Measurements from ENCODE around the gene CFDP1. TPM values are rescaled to one million over a fixed set of nuclear protein-coding genes. Genes with fewer than 3 reads are reported as not detected.

Gene CFDP1
- total RNA-seq, 4 donors from 2014 or later = 42.4 to 49.5 (median 44.0) TPM

DNA sequence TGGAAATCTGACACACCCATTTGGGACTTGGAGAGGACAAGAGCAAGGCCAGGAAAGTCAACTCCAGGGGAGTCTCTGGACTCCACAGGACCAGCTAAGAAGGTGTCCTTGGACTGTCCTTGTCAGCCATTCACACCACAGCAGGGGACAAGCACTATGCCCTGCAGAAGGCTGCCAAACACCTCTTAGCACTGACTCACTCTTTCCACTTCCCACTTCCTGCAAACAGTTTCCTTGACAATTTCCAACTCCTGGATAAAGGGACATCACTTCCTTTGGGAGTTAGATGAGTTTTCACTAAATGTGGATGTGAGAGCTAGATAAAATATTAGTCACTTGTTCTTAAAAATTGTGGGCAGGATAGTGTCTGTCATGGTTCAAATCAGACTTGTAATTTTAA is 144.1 kb downstream of the CFDP1 start:
- Histone ChIP-seq H3K36me3 (peaks cover 0 to 52% (median 29%) of the 10 kb centered on the region in 4 donors), H3K4me1 (peaks cover 0 to 23% (median 11%) of the 10 kb centered on the region in 4 donors), H3K9me3 (no peaks in the 10 kb centered on the region), H3K27me3 (no peaks in the 10 kb centered on the region), H3K27ac (replicated peaks in 1 of 4) (peak overlapping the region in 1 of 4 donors; percentile 46), H3K4me3 (no peak overlapping the region)
- DNase-seq (ENCODE audit: extremely low spot score) = no peak
- TF ChIP-seq POLR2AphosphoS5 (IDR thresholded peaks at IDR 0.05) = peak in 1 of 2 donors; percentile 64
- TF ChIP-seq EP300 (IDR thresholded peaks at IDR 0.05) = no peak
- intact Hi-C loops (cut with DNase I) = no loop called here

DNA sequence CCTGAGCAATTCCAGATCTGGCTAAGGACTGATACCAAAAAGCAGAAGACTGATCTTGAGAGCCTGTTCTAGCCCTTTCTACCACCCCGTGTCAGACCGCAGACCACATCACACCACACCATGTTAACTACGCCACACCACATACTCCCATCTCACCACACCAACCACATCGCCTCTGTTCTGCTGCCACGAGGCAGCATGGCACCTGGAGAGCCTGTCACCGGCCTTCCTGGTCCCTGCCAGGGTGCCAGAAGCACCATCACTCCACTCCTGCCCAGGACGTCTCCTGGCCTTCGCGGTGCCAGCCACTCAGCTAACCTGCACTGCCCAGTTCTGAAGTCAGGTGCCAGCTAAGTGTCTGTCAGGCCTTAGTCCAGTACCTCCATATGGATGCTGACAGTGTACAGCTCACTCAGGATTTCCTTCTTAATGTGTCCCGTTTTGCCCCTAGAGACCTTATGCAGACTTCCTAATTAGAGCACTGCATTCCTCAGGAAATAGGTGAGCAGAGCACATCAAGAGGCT is 144.6 kb downstream of the CFDP1 start:
- 94% methylated on average over 10 of the region's 10 CpGs for WGBS
- Histone ChIP-seq H3K27me3 (no peaks in the 10 kb centered on the region), H3K36me3 (peaks cover 0 to 46% (median 26%) of the 10 kb centered on the region in 4 donors), H3K4me3 (no peak overlapping the region), H3K4me1 (peaks cover 0 to 23% (median 8%) of the 10 kb centered on the region in 4 donors), H3K9me3 (no peaks in the 10 kb centered on the region), H3K27ac (replicated peaks in 1 of 4) (peak overlapping the region in 3 of 4 donors; percentile 25 to 48 (median 46))
- no peak for TF ChIP-seq POLR2AphosphoS5 (IDR thresholded peaks at IDR 0.05)
- TF ChIP-seq CTCF (IDR thresholded peaks at IDR 0.05) = no peak
- TF ChIP-seq POLR2A (IDR thresholded peaks at IDR 0.05; ENCODE audit: low read depth) = no peak
- TF ChIP-seq EP300 (IDR thresholded peaks at IDR 0.05) = no peak
- no peak for DNase-seq (ENCODE audit: extremely low spot score)
- intact Hi-C loops (cut with DNase I) = no loop called here

DNA sequence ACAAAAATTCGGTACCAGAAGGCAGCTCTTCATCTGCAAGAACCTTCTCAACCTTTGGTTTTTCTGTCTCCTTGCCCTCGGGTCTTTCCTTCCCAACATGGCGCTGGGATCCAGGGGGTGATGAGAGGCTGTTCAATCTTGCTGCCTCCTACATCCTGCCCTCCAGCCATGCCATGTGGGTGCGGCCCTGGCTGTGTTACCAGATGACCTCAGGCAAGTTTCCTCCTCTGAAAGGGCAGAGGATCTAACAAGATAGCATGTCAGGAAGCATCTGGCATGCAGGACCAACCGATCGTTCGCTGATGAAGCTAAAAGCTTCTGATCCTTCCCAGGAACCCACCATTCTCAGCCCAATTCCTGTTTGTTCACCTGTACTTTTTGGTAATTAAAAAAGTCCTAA is 145.1 kb downstream of the CFDP1 start:
- Histone ChIP-seq H3K36me3 (peaks cover 0 to 42% (median 21%) of the 10 kb centered on the region in 4 donors), H3K9me3 (no peaks in the 10 kb centered on the region), H3K4me1 (peaks cover 0 to 23% (median 5%) of the 10 kb centered on the region in 4 donors), H3K27ac (replicated peaks in 1 of 4) (peak overlapping the region in 3 of 4 donors; percentile 25 to 48 (median 46)), H3K4me3 (no peak overlapping the region), H3K27me3 (no peaks in the 10 kb centered on the region)
- 93% methylated on average over 7 of the region's 7 CpGs for WGBS
- DNase-seq (ENCODE audit: extremely low spot score) = no peak
- TF ChIP-seq POLR2AphosphoS5 (IDR thresholded peaks at IDR 0.05) (no peak), CTCF (IDR thresholded peaks at IDR 0.05) (no peak), EP300 (IDR thresholded peaks at IDR 0.05) (no peak), POLR2A (IDR thresholded peaks at IDR 0.05; ENCODE audit: low read depth) (no peak)
- intact Hi-C loops (cut with DNase I) = no loop called here

DNA sequence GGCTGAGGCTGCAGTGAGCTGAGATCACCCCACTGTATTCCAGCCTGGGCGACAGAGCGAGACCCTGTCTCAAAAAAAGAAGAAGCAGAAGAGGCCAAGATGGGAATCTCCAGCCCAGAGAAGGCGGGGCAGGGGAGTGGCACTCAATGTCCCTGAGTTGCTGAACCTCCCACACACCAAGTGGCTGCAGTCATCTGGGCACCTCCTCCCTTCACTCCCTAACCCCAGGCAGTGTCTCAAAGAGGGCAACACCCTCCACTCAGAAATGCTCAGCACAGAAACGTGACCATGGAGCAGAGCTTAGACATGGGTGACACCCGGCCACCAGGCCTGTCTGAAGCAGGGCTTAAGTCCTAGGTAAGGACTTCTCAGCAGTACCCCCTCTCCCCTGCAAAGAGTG is 145.6 kb downstream of the CFDP1 start:
- H3K4me1 ChIP-seq = peaks cover 0 to 23% (median 4%) of the 10 kb centered on the region in 4 donors
- peaks cover 0 to 37% (median 17%) of the 10 kb centered on the region in 4 donors for H3K36me3 ChIP-seq
- no peak overlapping the region for H3K4me3 ChIP-seq
- 84% methylated on average over 5 of the region's 5 CpGs for WGBS
- no peaks in the 10 kb centered on the region for H3K9me3 ChIP-seq
- TF ChIP-seq EP300 (IDR thresholded peaks at IDR 0.05) (no peak), POLR2A (IDR thresholded peaks at IDR 0.05; ENCODE audit: low read depth) (no peak), POLR2AphosphoS5 (IDR thresholded peaks at IDR 0.05) (no peak), CTCF (IDR thresholded peaks at IDR 0.05) (no peak)
- intact Hi-C loops (cut with DNase I) = no loop called here
- DNase-seq (ENCODE audit: extremely low spot score) = no peak
- no peak overlapping the region for H3K27ac ChIP-seq (replicated peaks in 1 of 4)
- H3K27me3 ChIP-seq = no peaks in the 10 kb centered on the region

DNA sequence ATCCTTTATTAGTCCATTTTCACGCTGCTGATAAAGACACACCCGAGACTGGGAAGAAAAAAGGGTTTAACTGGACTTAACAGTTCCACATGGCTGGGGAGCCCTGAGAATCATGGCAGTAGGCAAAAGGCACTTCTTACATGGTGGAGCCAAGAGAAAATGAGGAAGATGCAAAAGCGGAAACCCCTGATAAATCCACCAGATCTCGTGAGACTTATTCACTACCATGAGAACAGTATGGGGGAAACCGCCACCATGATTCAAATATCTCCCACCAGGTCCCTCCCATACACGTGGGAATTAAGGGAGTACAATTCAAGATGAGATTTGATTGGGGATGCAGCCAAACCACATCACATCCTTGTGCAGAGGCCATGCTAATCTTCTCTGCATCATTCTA is 146.9 kb downstream of the CFDP1 start:
- 90% methylated on average over 6 of the region's 6 CpGs for WGBS
- no peak overlapping the region for H3K27ac ChIP-seq (replicated peaks in 1 of 4)
- intact Hi-C loops (cut with DNase I) = no loop called here
- H3K27me3 ChIP-seq = no peaks in the 10 kb centered on the region
- H3K4me1 ChIP-seq = peaks cover 0 to 23% (median 4%) of the 10 kb centered on the region in 4 donors
- H3K9me3 ChIP-seq = no peaks in the 10 kb centered on the region
- TF ChIP-seq POLR2AphosphoS5 (IDR thresholded peaks at IDR 0.05) = no peak
- no peak for TF ChIP-seq CTCF (IDR thresholded peaks at IDR 0.05)
- TF ChIP-seq POLR2A (IDR thresholded peaks at IDR 0.05; ENCODE audit: low read depth) = no peak
- no peak for TF ChIP-seq EP300 (IDR thresholded peaks at IDR 0.05)
- DNase-seq (ENCODE audit: extremely low spot score) = no peak
- H3K36me3 ChIP-seq = peaks cover 0 to 24% (median 4%) of the 10 kb centered on the region in 4 donors
- no peak overlapping the region for H3K4me3 ChIP-seq
